HG03432 (cell line): ENCODE data around the gene NFATC2.
A peak's percentile ranks its signal among the peaks of the same experiment; 100 is the strongest.

Experiments
- ATAC-seq: cut with Tn5 transposase; IDR thresholded peaks from one replicate; pipeline ENCODE4 v1.9.1; 2021; ENCODE audit warnings: mild to moderate bottlenecking, moderate library complexity; ENCODE audit not compliant: unreplicated experiment

The NFATC2 gene

DNA sequence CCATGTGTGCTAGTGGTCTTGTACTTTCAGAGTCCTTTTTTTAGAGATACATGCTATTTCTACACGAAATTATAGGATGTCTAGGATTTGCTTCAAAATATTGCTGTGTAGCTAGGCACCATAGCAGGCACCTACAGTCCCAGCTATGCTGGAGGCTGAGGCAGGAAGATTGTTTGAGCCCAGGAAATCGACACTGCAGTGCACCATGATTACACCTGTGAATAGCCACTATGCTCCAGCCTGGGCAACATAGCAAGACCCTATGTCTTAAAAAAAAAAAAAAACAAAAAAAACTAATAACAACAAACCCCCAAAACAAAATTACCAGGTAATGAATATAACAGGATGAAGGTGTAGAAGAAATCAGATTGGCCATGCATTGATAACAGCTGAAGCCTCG is 121.7 kb downstream of the NFATC2 start:
- no peak for ATAC-seq

DNA sequence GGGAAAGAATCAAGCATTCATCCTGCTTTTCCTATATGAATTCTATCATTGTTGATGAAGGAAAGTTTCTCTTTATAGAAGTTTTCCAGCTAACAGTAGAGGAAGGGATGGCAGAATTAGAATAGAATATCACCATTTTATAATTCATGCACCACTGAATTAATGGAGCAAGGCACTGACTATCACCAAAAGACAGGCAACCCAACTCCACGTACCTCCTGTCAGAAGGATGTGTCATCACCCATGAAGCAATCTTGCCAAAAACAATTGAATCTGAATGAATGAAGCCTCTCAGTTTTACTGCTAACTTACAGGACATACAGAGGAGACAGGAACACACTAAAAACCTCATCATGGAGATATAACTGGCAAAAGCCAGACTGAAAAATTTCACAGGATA is 122.4 kb downstream of the NFATC2 start:
- ATAC-seq, result no peak

DNA sequence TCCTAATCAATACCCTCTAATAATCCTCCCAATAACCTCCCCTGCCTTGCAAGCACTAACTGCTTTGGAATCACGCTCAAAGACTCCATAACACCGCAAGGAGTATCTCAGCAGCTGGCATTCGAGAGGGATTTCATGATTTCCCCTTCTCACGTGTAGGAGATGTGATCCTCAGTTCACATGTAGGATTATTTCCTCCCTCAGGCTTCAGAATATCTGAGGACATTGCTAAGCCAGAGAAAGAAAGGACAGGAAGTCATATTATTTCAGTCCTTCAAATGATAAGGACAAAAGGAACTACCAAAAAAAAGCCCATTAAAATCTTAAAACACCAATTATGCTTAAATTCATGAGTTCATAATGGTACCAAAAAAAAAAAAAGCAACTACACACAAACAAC is 122.9 kb downstream of the NFATC2 start:
- no peak for ATAC-seq

DNA sequence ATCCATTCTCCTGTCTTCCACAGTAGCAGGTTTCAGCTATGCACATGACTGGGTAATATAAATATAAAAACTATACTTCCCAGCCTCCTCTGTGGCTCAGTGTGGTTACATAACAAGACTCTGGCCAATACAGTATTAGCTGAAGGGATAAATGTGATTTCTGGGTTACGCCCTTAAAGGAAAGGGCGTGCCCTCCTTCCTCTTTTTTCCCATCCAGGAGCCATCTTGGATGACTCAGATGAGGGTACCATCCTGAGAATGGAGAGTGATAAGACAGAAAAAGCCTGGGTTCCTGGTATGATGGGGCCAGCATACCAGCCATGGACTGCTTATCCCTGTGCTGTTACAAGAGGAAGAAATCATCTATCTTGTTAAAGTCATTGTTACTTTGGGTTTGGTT is 123.3 kb downstream of the NFATC2 start:
- no peak for ATAC-seq

DNA sequence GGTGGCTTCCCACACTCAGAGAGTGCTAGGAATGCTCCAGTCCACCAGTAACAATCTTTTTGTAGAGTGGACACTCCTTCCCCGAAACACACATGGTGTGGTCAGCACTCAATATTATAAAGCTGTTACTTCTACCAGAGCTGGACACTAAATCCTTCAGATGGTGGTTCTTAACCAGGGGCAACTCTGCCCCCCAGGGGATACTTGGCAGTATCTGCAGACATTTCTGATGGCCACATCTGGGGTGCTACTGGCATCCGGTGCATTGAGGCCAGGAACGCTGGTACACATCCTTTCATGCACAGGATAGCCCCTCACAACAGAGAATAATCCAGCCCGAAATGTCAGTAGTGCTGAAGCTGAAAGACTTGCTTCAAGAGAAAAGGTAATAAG is 124.4 kb downstream of the NFATC2 start:
- ATAC-seq, result no peak

DNA sequence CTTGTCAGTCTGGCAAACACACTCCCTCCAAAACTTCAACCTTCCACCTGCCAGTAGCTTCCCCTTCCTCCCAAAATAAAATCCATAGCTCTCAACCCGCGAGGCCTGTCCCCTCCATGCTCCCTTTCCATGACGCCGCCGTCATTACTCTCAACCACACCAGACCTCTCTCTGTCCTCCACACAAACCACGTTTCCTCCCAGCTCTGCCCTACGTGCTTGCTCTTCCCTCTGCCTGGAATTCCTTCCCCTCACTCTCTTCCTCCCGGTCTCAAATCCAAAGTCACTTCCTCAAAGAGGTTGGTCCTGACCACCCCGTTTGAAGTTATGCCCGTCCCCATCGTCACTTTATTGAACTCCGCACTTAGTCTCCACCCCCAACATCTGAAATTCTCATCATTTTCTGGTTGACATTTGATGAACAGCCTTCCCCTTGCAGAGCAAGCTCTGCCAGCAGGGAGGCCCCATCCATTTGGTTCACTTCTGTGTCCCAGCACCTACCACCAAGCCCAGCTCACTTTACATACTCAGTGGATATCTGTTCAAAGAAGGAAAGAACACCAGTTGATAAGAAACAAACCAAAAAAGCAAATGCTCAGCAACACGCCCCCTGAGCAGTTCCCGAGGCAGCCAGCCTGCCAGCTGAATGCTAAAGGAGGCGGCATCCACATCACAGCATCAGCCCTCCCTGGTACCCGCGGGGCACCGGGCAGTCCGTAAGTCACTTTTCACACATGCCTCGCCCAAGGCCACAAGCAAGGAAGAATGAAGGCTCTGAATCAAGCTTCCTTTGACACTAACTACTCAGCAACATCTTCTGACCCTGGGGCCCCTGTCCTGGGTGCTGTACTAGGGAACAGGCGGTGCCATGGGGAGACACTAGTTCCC is 125.0 kb downstream of the NFATC2 start:
- ATAC-seq, result no peak

DNA sequence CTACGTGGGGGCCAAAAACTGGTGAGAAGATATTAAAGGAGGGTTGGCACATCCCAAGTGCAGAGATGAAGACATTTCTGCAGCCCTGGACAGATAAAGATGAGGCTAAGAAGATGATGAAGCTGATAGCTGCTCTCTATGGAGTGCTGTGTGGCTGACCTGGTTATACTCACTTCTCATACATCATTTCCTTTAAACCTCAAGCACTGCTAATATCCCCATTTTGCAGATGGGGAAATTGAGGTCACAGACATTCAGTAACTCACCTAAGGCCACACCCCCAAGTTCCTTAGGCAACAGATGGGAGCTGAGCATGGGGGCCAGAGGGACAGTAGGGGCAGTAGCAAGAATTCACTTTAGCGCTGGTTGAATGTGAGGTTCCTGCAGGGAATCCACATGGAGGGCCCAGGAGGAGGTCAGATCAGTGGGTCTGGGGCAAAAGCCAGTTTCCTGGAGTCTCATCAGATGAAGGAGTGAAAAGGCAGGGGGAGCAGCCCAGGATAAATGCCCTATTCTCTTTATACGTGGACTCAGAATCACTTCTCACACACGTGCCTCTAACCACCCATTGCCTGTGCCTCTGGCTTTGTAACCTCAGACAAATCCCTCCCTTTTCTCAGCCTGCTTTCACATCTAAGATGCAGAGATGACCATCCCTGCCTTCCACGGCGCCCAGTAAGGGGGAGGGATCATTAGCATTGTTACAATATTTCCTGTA is 125.8 kb downstream of the NFATC2 start:
- no peak for ATAC-seq

DNA sequence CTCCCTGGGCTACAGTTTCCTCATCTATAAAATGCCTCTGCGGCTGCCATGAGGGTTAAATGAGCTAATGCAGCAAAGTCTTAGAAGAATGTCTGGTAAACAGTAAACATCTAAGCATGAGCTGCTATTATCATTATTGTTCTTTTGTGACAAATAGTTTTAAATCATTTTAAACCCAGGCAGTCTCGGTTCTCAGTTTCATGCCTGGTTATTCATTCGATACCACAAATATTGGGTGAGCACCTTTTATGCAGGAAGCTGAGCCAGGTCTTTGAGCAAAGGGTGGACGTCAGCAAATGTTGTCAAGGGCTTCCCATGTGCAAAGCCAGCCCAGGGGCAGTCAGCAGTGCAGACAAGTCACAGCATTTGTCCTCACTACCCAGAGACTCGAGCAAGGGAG is 128.7 kb downstream of the NFATC2 start:
- ATAC-seq, result peak; percentile 48

DNA sequence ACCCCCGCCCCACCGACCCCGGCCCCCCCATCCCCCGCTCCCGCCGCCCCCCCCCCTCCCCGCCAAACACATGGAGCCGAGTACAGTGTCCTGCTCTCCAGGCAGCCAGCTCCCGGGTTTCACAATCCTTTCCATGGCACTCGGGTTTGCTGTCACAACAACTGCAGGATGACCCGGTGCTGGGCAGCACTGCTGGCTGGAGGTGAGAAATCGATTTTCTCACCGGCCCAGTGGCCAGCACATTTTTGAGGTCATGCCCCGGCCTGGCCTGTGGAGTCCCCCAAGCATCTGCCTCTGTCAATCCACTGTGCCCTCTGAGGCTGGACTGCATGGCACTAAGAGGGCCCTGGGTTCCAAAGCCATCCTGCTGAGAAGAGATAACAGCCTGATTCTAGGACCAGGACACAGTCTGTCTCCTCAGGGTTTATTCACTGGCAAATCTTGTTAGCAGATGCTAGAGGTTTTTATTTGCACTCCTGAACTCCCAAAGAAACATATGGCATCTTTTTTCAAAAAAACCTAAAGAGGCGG is 129.5 kb downstream of the NFATC2 start:
- no peak for ATAC-seq

DNA sequence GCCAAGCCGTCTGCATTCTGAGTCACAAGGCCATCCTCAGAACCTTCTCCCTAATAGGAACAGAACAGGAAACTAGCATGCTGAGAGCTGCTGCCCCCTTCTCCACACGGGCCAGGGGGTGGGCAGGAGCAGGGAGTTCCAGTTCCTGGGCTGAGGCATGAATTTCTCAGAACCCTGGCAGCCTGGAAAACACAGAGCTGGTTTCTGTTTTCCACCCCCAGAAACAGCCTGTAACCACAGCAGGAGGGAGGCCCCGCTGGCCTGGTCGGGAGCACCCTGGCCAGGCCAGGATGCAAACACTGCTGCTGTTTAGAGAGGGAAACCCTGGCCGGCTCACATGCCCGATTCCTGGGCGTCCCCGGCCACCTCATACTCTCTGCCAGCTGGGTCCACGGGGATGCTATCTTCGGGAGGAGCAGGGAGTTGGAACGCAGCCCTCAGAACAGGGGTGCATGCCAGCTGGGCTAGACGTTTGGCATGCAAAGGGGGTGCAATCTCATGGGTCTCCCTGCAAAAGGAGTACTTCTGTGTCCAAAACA is 130.1 kb downstream of the NFATC2 start:
- no peak for ATAC-seq

DNA sequence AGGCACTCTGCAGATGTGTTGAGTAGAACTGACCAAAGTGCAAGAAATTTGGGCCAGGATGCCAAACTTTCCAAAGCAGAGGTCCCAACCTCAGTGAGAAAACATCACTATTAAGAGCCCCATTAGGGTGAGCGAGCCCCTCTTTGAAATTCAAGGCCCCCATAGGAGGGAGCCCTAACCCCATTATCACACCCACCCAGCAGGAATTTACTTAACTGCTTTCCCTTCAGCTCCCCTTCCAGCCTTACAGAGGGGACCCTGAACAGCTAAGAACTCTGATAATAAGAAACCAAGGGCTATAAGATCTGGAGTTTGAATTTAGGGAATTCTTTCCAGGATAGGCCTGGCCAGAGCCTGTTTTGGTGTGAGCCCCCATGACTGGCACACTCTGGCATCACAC is 130.6 kb downstream of the NFATC2 start:
- no peak for ATAC-seq

DNA sequence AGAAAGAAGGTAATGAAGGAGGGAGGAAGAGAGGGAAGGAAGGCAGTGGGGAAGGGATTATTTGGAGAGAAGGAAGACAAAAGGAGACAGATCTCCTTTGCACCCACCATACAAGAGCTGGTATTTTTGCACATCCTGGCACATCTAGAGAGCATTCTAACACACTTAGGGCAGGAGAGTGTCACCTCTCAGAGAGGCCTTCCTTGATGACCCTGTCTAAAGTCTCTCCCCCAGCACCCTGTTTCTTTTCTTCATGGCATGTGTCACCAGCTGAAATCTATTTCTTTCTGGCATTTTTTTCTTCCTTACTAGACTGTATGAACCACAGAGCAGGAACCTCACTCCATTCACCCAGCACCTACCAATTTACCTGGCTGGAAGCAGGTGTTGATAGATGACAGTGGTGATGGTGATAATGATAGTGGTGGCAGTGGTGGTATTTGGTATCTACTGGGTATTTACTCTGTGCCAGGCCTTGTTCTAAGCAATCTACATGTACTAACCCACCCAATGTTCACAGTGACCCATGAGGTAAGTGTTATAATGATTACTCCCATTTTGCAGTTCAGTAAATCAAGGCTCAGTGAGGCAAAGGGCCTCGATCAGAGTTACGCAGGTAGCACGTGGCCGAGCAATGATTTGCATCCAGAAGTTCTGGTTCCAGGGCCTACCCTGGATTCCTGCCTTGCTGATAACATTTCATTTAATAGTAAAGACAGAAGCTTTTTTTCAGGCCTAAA is 131.8 kb downstream of the NFATC2 start:
- no peak for ATAC-seq

DNA sequence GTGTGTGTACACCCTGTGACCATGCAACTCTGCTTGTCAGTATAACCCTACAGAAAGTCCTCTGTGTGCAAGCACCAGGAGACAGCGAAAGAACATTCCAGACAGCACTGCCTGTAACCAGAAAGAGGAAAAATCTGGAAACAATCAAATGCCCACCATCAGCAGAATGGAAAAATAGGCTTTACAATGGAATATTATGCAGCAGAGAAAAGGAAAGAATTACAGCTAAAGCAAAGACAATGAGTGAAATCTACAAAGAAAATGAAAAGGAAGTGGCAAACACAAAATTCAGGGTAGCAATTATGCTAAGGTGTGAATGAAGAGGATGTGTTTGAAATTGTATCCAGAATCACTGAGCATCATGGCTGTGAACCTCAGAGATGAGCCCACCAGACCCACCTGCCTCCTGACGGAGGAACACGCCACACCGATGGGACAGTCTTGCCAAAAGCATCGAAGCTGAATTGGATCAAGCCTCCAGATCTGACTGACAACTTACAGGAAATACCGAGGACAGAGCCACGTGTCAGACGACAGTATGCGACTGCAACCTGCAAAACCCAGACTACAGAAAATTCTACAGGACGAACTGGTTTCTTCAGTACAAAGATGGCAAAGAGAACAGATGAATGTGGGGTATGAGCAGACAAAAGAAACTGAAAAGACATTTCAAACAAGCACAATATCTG is 133.2 kb downstream of the NFATC2 start:
- no peak for ATAC-seq

DNA sequence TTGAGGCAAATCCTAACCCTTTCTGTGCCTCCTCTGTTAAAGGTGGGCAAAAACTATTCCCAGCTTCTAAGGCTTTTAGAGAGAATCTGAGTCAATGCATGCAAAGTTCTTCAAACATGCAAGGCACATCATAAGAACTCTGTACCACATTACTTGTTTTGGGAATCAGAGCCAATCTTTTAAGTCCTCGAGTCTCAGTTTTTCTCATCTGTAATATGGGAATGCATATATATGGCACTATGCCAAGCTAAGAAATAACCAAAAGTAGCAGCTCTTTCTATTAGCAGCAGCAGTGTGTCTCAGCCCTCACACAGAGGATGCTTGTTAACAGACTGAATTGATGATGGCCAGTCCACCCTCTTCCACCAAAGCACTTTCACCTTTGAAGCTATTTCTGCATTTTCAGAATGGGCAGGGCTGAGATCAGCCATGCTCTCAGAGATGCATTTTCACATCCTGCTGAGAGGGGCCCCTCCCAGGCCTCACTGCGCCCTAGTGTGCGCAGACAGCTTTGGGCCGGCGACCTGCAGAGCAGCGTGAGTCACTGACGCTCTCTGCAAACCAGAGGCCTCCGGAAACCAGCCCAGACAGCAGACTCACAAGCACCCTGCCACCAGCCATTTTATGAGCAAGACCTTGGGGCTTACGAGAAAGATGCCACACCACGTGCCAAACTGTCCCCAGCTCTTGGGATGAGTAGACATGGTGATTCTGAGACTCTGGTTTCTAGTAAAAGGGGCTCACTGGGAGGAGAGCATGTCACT is 138.0 kb downstream of the NFATC2 start:
- peak; percentile 86 for ATAC-seq

DNA sequence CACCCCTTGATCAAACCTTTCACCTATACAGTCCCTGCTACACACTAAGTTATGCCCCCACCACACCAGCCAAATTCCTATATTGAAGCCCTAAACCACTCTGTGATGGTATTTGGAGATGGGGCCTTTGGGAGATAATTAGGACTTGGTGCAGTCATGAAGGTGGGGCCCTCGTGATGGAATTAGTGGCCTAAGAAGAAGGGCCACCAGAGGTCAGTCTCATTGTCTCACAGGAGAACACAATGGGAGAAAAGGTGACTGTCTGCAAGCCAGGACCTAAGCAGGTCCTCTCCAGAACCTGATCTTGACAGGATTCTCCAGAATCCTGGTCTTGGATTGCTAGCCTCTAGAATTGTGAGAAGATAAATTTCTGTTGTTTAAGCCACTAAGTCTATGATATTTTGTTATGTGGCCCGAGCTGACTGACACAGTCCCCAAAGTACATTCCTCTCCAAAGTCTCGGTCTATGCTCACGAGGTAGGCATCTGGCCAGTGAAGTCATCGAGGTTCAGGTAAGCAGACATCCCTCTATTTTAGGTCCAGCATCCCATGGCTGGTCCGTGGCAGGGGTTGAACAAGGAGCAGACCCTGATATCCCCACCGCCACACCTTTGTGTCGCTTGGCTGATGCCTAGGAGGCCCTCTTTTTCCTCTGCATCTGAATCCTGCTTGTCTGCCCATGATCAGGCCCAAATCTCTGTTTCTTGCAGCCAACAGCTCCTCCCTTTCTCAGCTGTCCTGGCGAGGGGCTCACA is 138.9 kb downstream of the NFATC2 start:
- ATAC-seq, result no peak

DNA sequence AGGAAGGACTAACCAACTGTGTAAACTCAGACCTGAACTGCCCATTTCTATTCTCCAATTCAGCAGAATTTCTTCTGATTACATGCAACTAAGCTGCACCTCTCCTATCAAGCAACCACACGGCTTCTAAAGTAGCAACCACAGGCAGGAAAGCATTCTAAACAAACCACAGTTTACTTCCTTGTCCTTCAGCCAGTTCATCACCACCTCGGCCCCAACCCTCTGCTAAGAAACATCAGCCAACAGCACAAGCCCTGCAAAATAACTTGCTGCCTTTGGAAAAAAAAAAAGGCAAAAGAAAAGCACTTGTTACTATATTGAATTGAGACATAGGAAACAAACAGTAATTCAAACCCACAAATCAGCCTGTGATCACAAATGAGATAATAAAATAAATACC is 140.3 kb downstream of the NFATC2 start:
- ATAC-seq, result no peak

DNA sequence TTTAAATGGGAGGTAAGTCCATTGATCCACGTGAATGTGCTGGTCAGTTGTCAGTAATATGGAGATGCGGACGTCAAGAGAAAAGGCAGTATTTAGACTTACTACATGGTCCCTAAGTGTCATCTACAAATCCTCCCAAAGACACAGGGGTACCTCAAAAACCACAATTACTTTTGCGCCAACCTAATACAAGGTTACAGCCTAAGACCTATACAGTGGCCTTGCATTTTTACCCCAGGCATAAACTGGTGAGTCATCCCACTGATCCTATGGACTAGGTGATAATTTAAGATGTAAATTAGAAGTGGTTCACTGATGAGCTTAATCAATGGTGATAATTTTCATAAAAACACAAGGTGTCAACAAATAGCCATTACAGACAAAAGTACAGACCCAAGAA is 141.0 kb downstream of the NFATC2 start:
- no peak for ATAC-seq

DNA sequence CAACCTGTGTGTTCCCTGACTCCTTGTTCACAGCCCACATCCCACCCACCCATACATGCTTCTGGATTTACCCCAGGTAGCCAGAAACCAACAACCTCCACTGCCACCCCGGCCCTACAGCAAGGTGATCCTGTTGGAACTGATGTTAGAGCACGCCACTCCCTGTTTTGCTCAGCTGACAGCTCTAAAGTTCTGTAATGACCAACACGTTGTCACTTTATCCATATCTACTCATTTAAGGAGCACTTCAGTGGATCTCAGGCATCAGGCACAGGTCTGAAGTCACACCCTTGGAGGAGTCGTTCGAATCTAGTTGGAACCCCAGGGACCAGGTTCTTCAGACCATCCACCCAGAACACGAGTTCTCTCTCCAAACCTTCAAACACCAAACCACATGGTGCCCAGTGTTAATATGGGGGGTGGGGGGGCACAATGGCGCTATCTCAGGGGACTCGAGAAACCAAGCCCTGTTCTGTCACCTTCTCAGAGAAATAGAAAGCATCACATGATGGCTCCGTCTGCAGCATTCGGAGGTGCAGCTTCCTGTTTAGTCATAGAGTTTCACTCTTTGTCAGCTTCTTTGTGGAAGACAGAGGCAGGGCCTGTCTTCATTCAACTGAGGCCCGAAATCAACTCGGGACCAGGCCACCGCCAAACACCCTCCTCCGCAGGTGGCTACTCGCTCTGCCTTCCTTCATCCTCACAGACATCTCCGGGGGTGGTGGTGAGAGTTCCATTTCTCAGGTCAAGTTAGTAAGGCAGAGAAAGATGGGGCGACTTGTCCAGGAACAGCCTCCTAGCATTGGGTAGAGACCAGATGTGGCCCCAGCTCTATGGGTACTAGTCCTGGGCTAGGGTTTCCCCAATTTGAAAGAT is 142.2 kb downstream of the NFATC2 start:
- peak; percentile 64 for ATAC-seq
